Measurements from ENCODE around the gene EIF3K. TPM values are rescaled to one million over a fixed set of nuclear protein-coding genes. Genes with fewer than 3 reads are reported as not detected.
A peak's percentile ranks its signal among the peaks of the same experiment; 100 is the strongest.

Gene EIF3K
- total and polyA plus RNA-seq, 7 donors = 367 to 984 (median 470) TPM

DNA sequence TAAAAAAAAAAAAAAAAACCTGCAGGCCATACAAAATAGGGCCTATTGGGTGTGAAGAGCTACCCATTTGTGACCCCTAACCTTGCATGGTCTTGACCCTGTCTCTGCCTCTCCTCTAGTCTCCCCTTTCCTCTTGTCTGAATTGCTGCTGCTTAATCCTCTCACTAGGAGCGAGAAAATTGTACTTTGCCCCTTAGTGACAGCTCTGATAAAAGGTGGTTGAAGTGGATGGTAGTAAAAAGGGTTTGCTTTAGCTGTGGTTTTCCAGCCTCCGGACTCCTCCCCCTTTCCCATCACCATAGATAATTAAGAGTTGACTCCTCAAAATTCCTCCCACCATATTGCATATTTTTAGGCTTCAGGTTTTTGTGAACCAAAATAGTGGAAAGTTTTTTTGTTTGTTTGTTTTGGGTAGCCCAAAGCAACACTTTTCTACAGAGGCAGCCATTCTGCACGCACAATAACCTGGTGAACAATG lies 52.0 kb downstream of the EIF3K start:
- intact Hi-C loops (cut with DNase I) = no loop called here
- H3K9me3 ChIP-seq = no peaks in the 10 kb centered on the region
- H3K27me3 ChIP-seq (ENCODE audit: insufficient read depth in 3 of 3, low read length in 2 of 3) = no peaks in the 10 kb centered on the region
- TF ChIP-seq, protein P1, sequence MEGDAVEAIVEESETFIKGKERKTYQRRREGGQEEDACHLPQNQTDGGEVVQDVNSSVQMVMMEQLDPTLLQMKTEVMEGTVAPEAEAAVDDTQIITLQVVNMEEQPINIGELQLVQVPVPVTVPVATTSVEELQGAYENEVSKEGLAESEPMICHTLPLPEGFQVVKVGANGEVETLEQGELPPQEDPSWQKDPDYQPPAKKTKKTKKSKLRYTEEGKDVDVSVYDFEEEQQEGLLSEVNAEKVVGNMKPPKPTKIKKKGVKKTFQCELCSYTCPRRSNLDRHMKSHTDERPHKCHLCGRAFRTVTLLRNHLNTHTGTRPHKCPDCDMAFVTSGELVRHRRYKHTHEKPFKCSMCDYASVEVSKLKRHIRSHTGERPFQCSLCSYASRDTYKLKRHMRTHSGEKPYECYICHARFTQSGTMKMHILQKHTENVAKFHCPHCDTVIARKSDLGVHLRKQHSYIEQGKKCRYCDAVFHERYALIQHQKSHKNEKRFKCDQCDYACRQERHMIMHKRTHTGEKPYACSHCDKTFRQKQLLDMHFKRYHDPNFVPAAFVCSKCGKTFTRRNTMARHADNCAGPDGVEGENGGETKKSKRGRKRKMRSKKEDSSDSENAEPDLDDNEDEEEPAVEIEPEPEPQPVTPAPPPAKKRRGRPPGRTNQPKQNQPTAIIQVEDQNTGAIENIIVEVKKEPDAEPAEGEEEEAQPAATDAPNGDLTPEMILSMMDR (IDR thresholded peaks at IDR 0.05) = no peak
- no peak for DNase-seq
- peak overlapping the region; percentile 95 for H3K27ac ChIP-seq
- H3K36me3 ChIP-seq (ENCODE audit: insufficient read depth in 1 of 2, low read depth in 1 of 2) = peaks cover 0 to 5% of the 10 kb centered on the region in 2 donors
- 44 to 62% (median 54%) methylated on average over 3 of the region's 3 CpGs for WGBS, 3 donors
- no peak for ATAC-seq
- H3K4me1 ChIP-seq = peaks cover 95% of the 10 kb centered on the region
- H3K4me3 ChIP-seq = no peak overlapping the region

DNA sequence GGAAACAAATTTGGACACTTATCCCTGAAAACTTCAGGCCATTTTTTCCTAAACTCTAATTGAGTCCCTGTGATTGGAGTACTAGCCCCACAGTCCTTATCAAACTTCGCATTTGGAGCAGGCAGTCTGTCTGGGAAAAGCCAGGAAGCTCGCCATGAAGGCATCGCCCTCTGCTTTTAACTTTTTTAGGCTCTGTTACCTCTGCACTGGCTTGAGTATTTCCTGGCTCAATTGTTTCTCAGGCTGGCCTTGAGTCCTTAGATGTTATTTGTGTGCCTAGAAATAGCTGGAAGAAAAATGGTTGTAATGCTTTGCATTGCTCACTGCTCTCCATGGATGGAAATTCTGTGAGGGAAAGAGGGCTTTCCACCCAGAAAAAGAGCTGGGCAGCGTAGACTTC lies 52.7 kb downstream of the EIF3K start:
- TF ChIP-seq, protein P1 (IDR thresholded peaks at IDR 0.05) = no peak
- peaks cover 95% of the 10 kb centered on the region for H3K4me1 ChIP-seq
- H3K4me3 ChIP-seq = no peak overlapping the region
- H3K9me3 ChIP-seq = no peaks in the 10 kb centered on the region
- DNase-seq = peak in 1 of 2 donors; percentile 23
- H3K27me3 ChIP-seq (ENCODE audit: insufficient read depth in 3 of 3, low read length in 2 of 3) = no peaks in the 10 kb centered on the region
- 40 to 48% (median 40%) methylated on average over 4 of the region's 4 CpGs for WGBS, 3 donors
- no peak for ATAC-seq
- peak overlapping the region; percentile 95 for H3K27ac ChIP-seq
- intact Hi-C loops (cut with DNase I) = no loop called here
- H3K36me3 ChIP-seq (ENCODE audit: insufficient read depth in 1 of 2, low read depth in 1 of 2) = peaks cover 0 to 5% of the 10 kb centered on the region in 2 donors

DNA sequence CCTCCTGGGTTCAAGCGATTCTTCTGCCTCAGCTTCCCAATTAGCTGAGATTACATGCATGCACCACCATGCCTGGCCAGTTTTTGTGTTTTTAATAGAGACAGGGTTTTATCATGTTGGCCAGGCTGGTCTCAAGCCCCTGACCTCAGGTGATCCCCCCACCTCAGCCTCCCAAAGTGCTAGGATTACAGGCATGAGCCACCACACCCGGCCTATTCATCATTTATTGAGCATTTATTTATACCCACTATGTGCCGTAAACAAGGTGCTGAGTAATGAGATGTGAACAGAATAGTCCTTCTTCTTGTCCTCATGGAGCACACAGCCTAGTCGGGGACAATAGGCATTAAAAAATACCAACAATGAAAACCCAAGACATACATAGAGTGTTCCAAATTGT lies 54.0 kb downstream of the EIF3K start:
- Histone ChIP-seq H3K36me3 (ENCODE audit: insufficient read depth in 1 of 2, low read depth in 1 of 2) (peaks cover 0 to 14% of the 10 kb centered on the region in 2 donors), H3K27ac (peak overlapping the region; percentile 95), H3K4me1 (peaks cover 92% of the 10 kb centered on the region), H3K4me3 (no peak overlapping the region), H3K9me3 (no peaks in the 10 kb centered on the region), H3K27me3 (ENCODE audit: insufficient read depth in 3 of 3, low read length in 2 of 3) (no peaks in the 10 kb centered on the region)
- peak in 1 of 2 donors; percentile 17 for DNase-seq
- WGBS, 3 donors = 66 to 80% (median 72%) methylated on average over 4 of the region's 4 CpGs
- TF ChIP-seq, protein P1 (IDR thresholded peaks at IDR 0.05) = no peak
- no peak for ATAC-seq
- intact Hi-C loops (cut with DNase I) = no loop called here

DNA sequence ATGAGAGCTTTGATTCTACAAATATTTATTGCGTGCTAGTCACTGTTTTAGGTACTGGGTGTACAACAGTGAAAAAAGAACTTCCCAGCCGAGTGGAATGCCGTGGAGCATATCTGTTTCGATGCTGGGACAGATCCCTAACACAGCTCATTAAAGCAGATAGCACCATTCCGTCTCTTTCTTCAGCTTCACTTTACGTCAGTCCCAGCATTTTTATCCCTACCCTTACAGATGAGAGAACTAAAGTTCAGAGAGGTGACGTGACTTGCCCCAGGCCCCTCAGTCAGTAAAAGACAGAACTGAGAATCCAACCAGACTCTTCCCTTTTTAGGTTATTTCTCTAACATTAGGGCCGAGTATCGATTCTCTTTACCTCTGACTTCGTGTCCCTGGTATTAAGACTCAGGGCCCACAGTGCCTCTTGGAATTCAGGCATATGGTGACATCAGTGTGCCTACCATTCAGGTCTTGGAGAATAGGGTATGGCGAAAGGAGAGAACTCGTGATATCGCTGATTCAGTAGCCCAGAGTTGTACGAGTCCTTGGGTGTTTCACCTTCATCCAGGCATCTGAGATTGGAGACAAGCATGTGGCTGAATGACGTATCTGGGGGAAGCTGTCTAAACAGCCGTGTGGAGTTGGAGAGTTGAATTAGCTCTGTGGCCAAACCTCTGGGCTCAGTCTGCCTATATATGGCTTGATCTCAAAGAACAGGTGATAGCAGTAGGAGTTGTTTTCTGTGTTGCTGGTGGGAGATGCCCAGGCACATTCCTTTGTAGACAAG lies 55.6 kb downstream of the EIF3K start:
- Histone ChIP-seq H3K4me1 (peaks cover 91% of the 10 kb centered on the region), H3K27me3 (ENCODE audit: insufficient read depth in 3 of 3, low read length in 2 of 3) (no peaks in the 10 kb centered on the region), H3K27ac (peak overlapping the region; percentile 98), H3K4me3 (peak overlapping the region; percentile 17), H3K9me3 (no peaks in the 10 kb centered on the region), H3K36me3 (ENCODE audit: insufficient read depth in 1 of 2, low read depth in 1 of 2) (peaks cover 0 to 9% of the 10 kb centered on the region in 2 donors)
- TF ChIP-seq, protein P1 (IDR thresholded peaks at IDR 0.05) = no peak
- peak; percentile 89 to 92 (median 90) for ATAC-seq
- intact Hi-C loops (cut with DNase I) = no loop called here
- WGBS, 3 donors = 26 to 40% (median 31%) methylated on average over 16 of the region's 16 CpGs
- DNase-seq = peak in 1 of 2 donors; percentile 56
